Epithelial cell of esophagus (primary cell): ENCODE data around the gene ASPSCR1.

Source experiments
- DNase-seq: peaks from one replicate; pipeline ENCODE4 v3.0.0; 2010; ENCODE audit warnings: low read depth
- H3K4me3 ChIP-seq: 2 replicates; pipeline ENCODE4 v1.5.1; 2011; ENCODE audit warnings: mild to moderate bottlenecking, low read length, control low read depth
- TF ChIP-seq, protein P1 (sequence below): IDR thresholded peaks from 2 replicates; pipeline ENCODE4 v1.5.1; 2011; ENCODE audit warnings: low read depth, mild to moderate bottlenecking, low read length, control low read depth, inconsistent platforms; ENCODE audit not compliant: insufficient read depth; ENCODE audit errors: missing control alignments

The ASPSCR1 gene

DNA sequence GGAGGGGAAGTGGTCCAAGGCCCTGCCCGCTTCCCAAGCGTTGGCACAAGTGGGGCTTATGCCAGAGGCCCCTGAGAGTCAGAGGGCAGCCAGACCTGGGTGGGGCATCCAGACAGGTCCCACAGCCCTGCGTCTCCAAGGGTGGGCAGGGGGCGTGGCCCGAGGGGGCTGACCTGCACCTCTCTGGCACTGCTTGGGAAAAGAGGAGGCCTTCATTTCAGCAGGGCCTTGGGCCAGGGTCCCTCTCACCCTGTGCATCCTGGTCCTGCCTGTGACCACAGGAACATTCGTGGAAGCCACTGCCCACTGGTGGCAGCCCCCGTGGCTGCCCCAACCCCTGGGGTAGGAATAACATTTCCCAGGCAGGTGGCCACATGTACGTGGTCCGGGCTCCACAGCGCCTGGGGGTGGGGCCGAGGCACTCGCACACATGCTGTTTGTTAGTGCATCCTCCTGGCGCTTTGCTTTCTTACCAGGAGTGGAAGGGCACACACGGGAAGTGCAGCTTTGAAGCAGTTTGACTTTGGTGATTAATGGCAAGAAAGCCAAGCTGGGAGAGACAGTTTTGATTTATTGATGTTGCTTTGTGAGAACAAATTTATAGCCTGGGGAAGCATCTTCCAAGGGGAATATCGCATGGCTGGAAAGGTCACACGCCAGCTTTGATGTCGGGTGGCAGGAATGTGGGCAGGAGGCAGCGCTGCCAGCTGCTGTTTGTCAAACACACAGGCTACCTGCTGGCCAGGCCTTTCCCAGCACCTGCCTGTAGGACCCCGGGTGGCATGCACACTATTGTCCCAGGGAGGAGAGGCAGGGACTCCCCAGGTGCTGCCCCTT lies 40.9 kb downstream of the ASPSCR1 start:
- DNase-seq: no peak
- TF ChIP-seq, protein P1, sequence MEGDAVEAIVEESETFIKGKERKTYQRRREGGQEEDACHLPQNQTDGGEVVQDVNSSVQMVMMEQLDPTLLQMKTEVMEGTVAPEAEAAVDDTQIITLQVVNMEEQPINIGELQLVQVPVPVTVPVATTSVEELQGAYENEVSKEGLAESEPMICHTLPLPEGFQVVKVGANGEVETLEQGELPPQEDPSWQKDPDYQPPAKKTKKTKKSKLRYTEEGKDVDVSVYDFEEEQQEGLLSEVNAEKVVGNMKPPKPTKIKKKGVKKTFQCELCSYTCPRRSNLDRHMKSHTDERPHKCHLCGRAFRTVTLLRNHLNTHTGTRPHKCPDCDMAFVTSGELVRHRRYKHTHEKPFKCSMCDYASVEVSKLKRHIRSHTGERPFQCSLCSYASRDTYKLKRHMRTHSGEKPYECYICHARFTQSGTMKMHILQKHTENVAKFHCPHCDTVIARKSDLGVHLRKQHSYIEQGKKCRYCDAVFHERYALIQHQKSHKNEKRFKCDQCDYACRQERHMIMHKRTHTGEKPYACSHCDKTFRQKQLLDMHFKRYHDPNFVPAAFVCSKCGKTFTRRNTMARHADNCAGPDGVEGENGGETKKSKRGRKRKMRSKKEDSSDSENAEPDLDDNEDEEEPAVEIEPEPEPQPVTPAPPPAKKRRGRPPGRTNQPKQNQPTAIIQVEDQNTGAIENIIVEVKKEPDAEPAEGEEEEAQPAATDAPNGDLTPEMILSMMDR: no peak
- no peak overlapping the region for H3K4me3 ChIP-seq

DNA sequence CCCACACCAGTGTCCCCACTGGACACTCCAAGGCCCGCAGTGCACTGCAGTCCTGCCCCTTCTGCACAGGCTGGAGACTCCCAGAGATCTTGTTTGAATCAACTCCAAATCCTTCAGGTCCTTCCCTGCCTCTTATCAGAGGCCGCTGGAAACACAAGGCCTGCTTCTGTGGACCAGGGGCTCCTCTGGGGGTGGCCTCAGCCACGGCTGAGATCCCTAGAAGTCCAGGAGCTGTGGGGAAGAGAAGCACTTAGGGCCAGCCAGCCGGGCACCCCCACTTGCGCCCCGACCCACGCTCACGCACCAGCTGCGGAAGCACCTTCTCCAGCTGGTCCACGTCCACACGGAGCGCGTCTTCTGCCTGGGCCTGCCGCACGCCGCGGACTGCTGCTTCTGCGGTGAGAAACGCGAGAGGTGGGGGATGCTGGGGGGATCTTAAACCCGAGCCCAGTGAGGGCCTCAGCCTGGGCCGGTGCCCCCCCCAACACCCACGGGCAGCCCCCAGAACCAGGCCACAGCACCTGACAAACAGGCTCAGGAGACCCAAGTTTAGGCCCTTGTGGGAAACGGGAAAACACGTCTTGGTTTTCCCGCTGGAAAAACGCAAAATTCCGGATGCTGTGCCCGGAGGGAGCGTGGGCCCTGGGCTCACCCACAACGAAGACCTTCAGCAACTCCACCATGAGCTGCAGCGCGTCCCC lies 41.7 kb downstream of the ASPSCR1 start:
- no peak for DNase-seq
- TF ChIP-seq, protein P1: no peak
- no peak overlapping the region for H3K4me3 ChIP-seq

DNA sequence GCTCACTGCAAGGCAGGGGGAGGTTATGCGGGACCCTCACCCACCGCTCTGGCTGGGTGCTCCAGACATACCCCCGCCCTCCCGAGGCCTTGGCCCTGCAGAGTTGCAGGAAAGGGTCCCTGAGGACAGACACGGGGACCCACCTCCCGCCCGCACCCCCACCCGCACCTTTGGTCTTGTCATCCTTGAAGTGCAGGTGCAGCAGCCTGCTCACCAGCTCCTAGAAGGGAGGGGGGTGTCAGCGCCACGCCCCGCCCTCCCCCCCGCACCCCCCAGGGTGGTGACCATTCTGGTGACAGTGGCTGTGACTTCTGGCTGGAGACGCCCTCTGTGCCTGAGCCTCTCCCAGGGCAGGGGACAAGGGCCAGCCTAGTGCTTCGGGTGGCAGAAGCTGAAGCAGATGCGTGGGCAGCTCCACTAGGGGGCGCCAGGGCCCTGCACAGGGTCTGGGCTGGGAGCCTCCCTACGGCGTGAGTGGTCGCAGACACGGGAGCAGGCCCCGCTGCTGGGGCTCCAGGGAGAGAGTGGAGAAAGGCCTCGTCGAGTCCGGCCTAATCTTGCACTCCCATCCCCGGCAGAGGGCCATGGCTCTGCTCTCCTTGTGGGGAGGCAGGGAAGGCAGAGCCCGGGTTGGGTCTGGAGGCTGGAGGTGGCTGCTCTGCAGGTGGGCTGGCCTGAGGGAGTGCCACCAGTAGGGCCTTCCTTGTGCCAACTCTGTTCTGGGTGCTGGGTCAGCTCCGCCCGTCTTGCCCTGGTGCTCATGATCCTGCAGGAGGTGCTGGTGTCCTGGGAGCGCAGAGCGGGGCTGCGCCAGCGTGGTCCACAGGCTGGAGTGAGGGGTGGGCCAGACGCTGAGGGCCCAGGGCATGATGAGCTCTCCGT lies 42.5 kb downstream of the ASPSCR1 start:
- TF ChIP-seq, protein P1: peak; percentile 68
- H3K4me3 ChIP-seq: no peak overlapping the region
- DNase-seq: peak; percentile 52

DNA sequence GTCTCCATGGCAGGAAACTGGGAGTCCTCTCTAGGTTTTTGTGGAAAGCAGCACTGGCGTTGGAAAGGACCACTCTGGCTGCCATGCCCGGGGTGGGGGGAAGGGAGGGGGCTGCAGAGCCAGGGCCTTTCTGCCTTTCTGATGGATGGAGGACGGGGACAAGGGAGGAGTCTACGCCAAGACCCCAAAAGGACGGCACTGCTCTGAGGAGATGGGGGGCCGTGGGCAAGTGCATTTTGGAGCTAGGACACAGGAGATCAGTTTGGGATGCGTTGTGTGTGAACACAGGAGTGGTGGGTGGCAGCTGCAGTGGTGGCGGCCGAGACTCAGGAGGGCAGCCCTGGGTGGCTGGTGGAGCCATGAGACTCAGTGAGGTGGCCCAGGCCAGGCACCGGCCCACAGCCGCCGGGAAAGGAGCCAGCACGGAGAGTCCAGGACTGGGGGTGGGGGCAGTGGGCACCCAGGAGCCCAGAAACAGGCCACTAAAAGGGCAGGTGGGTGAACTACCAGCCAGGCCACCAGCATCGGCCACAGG lies 43.2 kb downstream of the ASPSCR1 start:
- no peak for DNase-seq
- TF ChIP-seq, protein P1: no peak
- no peak overlapping the region for H3K4me3 ChIP-seq

DNA sequence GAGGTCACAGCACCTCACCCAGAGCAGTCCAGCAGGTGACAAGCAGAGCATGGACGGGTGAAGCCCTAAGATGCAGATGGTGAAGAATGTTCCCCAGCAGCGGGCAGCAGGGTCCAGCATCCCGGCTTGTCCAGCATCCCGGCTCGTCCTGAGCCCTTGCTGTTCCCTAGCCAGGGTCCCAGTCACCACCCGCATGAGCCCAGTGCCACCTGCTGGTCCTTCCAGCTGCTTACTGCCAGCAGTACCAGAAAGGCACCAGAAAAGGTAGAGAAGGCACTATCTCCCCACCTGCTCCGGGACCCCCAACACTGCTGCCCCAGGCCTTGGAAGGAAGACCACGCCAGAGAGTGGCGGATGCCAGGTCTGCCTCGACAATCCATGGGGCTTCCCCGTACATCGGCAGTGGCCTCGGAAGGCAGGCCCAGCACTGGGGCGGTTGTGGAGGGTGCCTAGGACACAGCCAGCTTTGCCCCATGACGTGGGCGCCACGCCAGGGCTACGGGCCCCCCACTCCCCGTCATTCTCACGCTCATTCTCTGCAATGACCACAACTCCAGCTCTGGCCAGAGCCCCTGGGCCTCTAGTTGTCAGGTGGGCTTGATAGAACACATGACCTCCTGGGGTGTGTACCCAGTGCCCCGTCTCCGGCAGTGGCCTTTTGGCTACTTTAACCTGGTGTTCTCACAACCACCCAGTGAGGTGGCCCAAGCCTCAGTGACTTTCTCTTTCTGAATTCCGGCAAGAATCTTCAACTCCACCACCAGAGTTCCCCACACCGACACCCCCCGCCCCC lies 43.9 kb downstream of the ASPSCR1 start:
- peak; percentile 76 for DNase-seq
- H3K4me3 ChIP-seq: peak overlapping the region; percentile 64

More for the DNA sequence above, 43.9 kb downstream of the ASPSCR1 start:
- TF ChIP-seq, protein P1: peak; percentile 91
